Endothelial cell of umbilical vein (primary cell): ENCODE results near the gene IFITM2.

ENCODE experiments used
- CTCF ChIP-seq, 2 donors: IDR thresholded peaks; 1 replicate in 1 of 2; 2 replicates in 1 of 2; pipeline ENCODE4 v1.5.1; 2011; ENCODE audit warnings: low read length in 2 of 2, mild to moderate bottlenecking in 2 of 2, moderate library complexity in 2 of 2, control low read depth in 1 of 2, inconsistent platforms in 1 of 2, low read depth in 1 of 2; ENCODE audit not compliant: insufficient read depth in 1 of 2; ENCODE audit errors: extremely low read depth in 1 of 2
- EZH2 ChIP-seq: IDR thresholded peaks from 2 replicates; pipeline ENCODE4 v1.6.1; 2012; ENCODE audit warnings: borderline replicate concordance, low read depth, mild to moderate bottlenecking, moderate library complexity, low read length, inconsistent platforms; ENCODE audit not compliant: severe bottlenecking
- FOS ChIP-seq: IDR thresholded peaks from 2 replicates; pipeline ENCODE4 v1.6.1; 2011; ENCODE audit warnings: mild to moderate bottlenecking, low read length, moderate library complexity, borderline replicate concordance; ENCODE audit not compliant: insufficient read depth
- GATA2 ChIP-seq: IDR thresholded peaks from 2 replicates; pipeline ENCODE4 v1.7.0; 2011; ENCODE audit warnings: low read depth, mild to moderate bottlenecking, moderate library complexity, mixed read lengths, low read length; ENCODE audit not compliant: insufficient read length, insufficient read depth
- JUN ChIP-seq: IDR thresholded peaks from 2 replicates; pipeline ENCODE4 v1.6.1; 2011; ENCODE audit warnings: borderline replicate concordance, low read depth; ENCODE audit not compliant: insufficient read length, insufficient read depth
- MYC ChIP-seq: IDR thresholded peaks from one replicate; pipeline ENCODE4 v1.6.1; 2011; ENCODE audit warnings: mild to moderate bottlenecking, low read depth, low read length
- POLR2A ChIP-seq: IDR thresholded peaks from 2 replicates; pipeline ENCODE4 v1.6.1; 2012; ENCODE audit warnings: low read depth, mild to moderate bottlenecking, control low read depth, low read length
- POLR2AphosphoS5 ChIP-seq: IDR thresholded peaks from 2 replicates; pipeline ENCODE4 v1.6.1; 2012; ENCODE audit warnings: low read depth, mild to moderate bottlenecking, control low read depth, low read length, moderate library complexity; ENCODE audit not compliant: insufficient read depth
- TF ChIP-seq, protein P1 (sequence below): IDR thresholded peaks from 2 replicates; pipeline ENCODE4 v1.6.1; 2011; ENCODE audit not compliant: insufficient read depth, insufficient read length

DNA sequence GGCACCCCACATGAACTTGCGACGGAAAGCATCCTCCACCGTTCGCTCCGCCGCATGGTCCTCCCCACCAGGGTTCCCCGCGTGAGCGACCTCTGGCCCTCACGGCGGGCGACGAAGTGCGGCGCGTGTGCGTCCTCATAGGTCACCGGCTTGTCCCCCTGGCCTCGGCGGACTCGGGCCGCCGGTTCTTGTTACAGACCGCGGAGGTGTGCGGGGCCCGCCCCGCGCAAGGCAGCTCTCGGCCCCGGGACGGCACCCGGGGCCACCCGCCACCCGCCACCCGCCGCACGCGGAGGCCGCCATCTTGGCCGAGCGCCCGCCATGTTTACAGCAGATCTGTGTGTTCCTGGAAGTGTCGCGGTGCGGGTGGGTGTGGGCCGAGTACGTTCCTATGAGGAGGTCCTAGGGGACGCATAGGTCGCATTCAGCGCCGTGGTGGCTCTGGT, 3.5 kb upstream of the IFITM2 start:
- TF ChIP-seq CTCF (IDR thresholded peaks at IDR 0.05; ENCODE audit: extremely low read depth in 1 of 2, insufficient read depth in 1 of 2, low read depth in 1 of 2, low read length in 2 of 2) (no peak), POLR2AphosphoS5 (no peak), MYC (no peak), EZH2 (no peak), POLR2A (no peak), GATA2 (no peak), FOS (no peak), JUN (no peak)
- TF ChIP-seq, protein P1, sequence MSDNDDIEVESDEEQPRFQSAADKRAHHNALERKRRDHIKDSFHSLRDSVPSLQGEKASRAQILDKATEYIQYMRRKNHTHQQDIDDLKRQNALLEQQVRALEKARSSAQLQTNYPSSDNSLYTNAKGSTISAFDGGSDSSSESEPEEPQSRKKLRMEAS, result no peak
